ENCODE results near the gene CUEDC1. TPM values are rescaled to one million over a fixed set of nuclear protein-coding genes. Genes with fewer than 3 reads are reported as not detected.

CUEDC1 gene
- total RNA-seq, 4 donors from 2014 or later = 7.9 to 63.6 (median 18.8) TPM

DNA sequence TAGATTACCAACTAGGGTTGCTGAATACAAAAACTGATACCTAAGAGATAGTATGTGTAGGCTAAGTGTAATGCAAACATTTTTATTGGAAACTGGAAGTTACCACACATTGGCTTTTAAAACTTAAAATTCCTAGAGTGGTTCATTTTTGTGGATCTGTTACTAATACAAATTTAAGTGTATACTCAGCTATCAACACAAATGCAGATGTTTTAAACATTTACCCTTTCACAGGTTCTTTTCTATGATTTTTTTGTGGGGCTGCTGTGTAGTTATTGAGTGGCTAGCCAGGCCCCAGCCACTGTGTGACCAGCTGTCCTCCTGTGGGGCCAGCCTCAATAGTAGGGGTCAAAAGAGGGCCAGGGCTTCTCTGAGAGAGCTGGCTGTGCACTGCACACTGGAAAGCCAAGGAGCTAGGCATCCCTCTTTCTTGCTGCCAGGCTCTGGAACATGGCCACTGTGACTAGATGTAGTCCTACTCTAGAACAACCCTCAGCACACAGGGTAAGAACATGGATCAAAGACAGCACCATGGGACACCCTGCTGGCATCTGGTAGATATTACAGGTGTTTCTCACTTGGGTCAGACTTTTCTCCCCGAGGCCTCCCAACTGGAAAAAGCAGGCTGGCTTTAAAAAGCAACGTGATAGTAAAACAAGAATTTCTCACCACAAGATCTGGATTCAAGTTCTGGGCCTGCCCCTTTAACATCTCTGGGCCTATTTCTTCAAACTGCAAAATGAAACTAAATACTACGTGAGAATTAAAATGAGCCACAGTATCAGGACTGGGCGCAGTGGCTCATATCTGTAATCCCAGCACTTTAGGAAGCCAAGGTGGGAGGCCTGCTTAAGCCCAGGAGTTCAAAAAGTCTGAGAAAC is 40.1 kb upstream of the CUEDC1 start:
- no peak overlapping the region for H3K4me3 ChIP-seq
- peak overlapping the region; percentile 57 to 70 for H3K27ac ChIP-seq
- no peak for TF ChIP-seq POLR2A (IDR thresholded peaks at IDR 0.05)
- TF ChIP-seq, protein P1, sequence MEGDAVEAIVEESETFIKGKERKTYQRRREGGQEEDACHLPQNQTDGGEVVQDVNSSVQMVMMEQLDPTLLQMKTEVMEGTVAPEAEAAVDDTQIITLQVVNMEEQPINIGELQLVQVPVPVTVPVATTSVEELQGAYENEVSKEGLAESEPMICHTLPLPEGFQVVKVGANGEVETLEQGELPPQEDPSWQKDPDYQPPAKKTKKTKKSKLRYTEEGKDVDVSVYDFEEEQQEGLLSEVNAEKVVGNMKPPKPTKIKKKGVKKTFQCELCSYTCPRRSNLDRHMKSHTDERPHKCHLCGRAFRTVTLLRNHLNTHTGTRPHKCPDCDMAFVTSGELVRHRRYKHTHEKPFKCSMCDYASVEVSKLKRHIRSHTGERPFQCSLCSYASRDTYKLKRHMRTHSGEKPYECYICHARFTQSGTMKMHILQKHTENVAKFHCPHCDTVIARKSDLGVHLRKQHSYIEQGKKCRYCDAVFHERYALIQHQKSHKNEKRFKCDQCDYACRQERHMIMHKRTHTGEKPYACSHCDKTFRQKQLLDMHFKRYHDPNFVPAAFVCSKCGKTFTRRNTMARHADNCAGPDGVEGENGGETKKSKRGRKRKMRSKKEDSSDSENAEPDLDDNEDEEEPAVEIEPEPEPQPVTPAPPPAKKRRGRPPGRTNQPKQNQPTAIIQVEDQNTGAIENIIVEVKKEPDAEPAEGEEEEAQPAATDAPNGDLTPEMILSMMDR (IDR thresholded peaks at IDR 0.05) = peak; percentile 57 to 77 (median 67)
- DNase-seq = peak; percentile 61 to 69
- H3K4me1 ChIP-seq = peaks cover 0 to 8% of the 10 kb centered on the region in 2 donors
- intact Hi-C loops (cut with DNase I; ENCODE audit: low total_unique reads) = no loop called here
- no peaks in the 10 kb centered on the region for H3K36me3 ChIP-seq
- H3K27me3 ChIP-seq = no peaks in the 10 kb centered on the region
- H3K9me3 ChIP-seq = no peaks in the 10 kb centered on the region

DNA sequence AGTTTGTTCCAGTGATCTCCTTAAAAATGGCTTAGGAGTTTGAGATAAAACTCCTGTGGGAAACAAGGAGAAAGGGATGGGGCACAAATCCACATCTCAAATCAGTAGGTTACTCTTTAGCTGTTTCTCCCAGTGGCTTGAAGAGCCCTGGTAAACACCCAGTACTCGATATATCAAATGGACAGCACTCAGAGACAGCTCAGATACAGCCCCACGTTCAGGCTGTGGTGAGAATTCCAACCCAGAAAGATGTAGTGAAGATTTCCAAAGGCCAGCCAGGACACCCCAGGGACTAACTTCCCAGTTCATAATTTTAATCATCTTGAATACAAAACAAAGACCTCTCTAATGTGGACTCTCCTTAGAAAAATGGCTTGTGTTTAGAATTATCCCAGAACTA is 39.2 kb upstream of the CUEDC1 start:
- H3K27ac ChIP-seq = peak overlapping the region; percentile 57 to 70

DNA sequence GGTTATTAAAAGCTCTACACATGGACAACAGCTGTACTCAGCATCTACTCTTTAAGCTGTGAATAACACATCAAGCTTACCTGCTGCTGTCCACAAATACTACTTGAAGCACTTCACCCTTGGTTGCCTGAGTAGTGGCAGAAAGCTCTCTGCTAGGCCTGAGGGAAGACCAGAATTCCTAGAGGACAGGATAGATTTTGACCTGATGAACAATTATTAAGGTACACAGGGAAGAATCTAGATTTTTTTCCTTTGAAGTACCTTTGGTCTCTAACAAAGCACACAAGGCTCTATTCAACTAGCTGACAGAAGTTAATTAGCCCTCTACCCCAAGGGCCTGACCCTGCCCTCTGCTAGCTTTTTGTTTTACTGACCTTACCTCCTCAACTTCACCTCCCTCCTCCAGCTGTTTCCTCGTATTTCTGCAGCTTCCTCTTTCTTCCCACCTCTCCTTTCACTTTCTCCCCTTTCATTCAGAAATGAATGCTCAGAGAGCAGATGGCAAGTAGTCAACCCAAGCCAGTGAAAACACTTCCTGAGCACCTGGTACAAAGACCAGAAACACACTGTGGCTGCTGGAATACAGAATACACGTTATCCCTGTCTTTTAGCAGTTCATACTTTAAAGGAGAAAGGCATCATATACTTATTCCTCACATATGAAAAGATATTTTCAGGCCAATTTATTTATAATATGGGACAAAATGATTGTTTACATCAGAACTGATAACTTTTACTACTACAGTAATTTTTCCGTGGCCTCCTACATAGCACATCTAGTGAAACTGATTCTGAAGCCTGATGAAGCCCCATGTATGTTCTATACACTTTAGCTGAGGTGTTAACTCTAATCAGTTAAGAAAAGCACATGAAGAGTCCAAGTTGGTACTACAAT is 38.5 kb upstream of the CUEDC1 start:
- Histone ChIP-seq H3K4me1 (peaks cover 0 to 8% of the 10 kb centered on the region in 2 donors), H3K4me3 (no peak overlapping the region), H3K27me3 (no peaks in the 10 kb centered on the region), H3K9me3 (no peaks in the 10 kb centered on the region), H3K27ac (peak overlapping the region; percentile 10 to 70), H3K36me3 (no peaks in the 10 kb centered on the region)
- intact Hi-C loops (cut with DNase I; ENCODE audit: low total_unique reads) = no loop called here
- no peak for DNase-seq
- TF ChIP-seq, protein P1 (IDR thresholded peaks at IDR 0.05) = no peak
- TF ChIP-seq POLR2A (IDR thresholded peaks at IDR 0.05) = no peak

More for the DNA sequence above, 39.2 kb upstream of the CUEDC1 start:
- DNase-seq = no peak
- Histone ChIP-seq H3K9me3 (no peaks in the 10 kb centered on the region), H3K4me1 (peaks cover 0 to 8% of the 10 kb centered on the region in 2 donors), H3K4me3 (no peak overlapping the region), H3K27me3 (no peaks in the 10 kb centered on the region), H3K36me3 (no peaks in the 10 kb centered on the region)
- intact Hi-C loops (cut with DNase I; ENCODE audit: low total_unique reads) = no loop called here
- no peak for TF ChIP-seq POLR2A (IDR thresholded peaks at IDR 0.05)
- TF ChIP-seq, protein P1 (IDR thresholded peaks at IDR 0.05) = no peak

DNA sequence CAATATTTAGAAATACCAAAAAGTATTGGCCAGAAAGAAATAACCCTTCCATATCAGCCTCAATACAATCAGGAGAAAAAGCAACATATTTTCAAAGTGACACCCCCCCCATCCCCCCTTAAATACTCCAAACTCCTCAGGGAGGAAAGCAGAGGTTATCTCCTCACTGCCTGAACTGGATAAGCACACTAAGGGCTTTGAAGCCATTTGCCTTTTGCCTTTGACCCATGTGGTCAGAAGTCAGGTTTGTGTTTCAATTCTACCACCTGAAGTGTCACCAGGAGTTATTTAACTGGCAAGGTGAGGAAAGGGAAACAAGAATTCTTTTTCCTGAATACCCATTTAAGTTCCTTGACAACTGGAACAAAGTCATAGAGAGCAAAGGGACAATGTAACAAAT is 36.3 kb upstream of the CUEDC1 start:
- H3K36me3 ChIP-seq = no peaks in the 10 kb centered on the region
- no peaks in the 10 kb centered on the region for H3K27me3 ChIP-seq
- H3K4me1 ChIP-seq = peaks cover 0 to 8% of the 10 kb centered on the region in 2 donors
- intact Hi-C loops (cut with DNase I; ENCODE audit: low total_unique reads) = no loop called here
- no peak overlapping the region for H3K27ac ChIP-seq
- H3K9me3 ChIP-seq = no peaks in the 10 kb centered on the region
- no peak overlapping the region for H3K4me3 ChIP-seq
- TF ChIP-seq, protein P1 (IDR thresholded peaks at IDR 0.05) = no peak
- no peak for TF ChIP-seq POLR2A (IDR thresholded peaks at IDR 0.05)
- DNase-seq = no peak
